IgD-negative memory B cell (primary cell): ENCODE results near the gene DBF4B. TPM values are rescaled to one million over a fixed set of nuclear protein-coding genes. Genes with fewer than 3 reads are reported as not detected.
A peak's percentile ranks its signal among the peaks of the same experiment; 100 is the strongest.
"Not testable (repeated sequence)": the region's sequence is repeated elsewhere in the genome, so short reads cannot be mapped to it uniquely, and the experiment has no call there.

Source experiments
- H3K27ac Mint-ChIP-seq, 3 donors: one replicate each; pipeline ENCODE4 v1.8.0; 2020 to 2022; ENCODE audit warnings: mild to moderate bottlenecking in 3 of 3, mixed read lengths in 3 of 3, moderate library complexity in 1 of 3
- H3K27me3 Mint-ChIP-seq: one replicate; pipeline ENCODE4 v1.8.0; 2021; ENCODE audit warnings: mixed read lengths
- H3K36me3 Mint-ChIP-seq: one replicate; pipeline ENCODE4 v1.8.0; 2020; ENCODE audit warnings: mild to moderate bottlenecking, mixed read lengths
- H3K4me1 Mint-ChIP-seq, 3 donors: one replicate each; pipeline ENCODE4 v1.8.0; 2020 to 2022; ENCODE audit warnings: mixed read lengths in 3 of 3, mild to moderate bottlenecking in 1 of 3
- H3K4me3 Mint-ChIP-seq, 4 donors: one replicate each; pipeline ENCODE4 v1.8.0; 2020 to 2022; ENCODE audit warnings: mild to moderate bottlenecking in 4 of 4, mixed read lengths in 4 of 4, moderate library complexity in 3 of 4
- H3K9me3 Mint-ChIP-seq, 3 donors: one replicate each; pipeline ENCODE4 v1.8.0; 2020 to 2021; ENCODE audit warnings: mixed read lengths in 3 of 3, mild to moderate bottlenecking in 1 of 3
- polyA plus RNA-seq: library from polyadenylated mRNA; unstranded; fragments of 300-500 nt; fragmentation: Illumina TruSeq; gene quantifications from one replicate; pipeline ENCODE4 v1.2.3, GENCODE V29; 2021

Gene DBF4B
- polyA plus RNA-seq, 1 donor from 2014 or later: 1.1 TPM

DNA sequence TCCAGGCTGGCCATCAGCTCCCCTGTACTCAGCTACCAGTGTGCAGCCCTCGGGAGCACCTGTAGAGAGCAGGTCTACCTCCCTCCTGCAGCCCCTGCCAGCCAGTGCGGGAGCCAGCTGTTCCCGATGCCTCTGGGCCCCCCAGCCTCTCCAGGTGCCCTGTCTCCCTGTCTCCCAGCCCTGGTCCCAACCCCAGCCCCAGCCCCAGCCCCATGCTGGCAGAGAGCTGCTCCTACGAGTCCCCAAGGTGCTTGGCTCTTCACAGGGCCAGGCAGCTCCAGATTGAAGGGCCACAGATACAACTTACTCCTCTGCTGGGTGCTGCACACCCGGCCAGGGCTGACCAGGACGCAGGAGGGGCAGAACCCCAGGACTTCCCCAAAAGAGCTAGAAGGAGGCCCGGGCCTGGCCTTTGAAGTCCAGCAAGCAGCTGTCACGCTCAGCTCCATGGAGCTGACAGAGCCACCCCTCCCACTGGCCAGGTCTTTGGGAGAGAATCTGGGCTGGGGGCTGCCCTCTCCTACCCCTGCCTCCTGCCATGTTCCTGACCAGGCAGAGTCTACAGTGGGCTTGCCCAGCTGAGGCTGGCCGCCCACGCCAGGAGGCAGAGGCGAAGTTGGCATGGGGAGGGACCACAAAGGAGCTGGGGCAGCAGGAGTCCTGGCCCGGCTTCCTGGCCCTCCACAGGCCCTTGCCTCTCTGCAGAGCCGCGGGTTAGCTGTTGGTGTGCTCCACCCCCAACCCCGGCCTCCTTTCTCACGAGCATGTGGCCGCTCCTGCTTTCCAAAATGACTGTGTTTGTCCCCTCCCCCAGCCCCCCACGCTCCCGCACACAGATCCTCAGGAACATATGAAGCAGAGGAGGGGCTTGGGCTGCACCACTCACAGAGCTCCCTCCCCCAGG lies 40.9 kb downstream of the DBF4B start:
- no peaks in the 10 kb centered on the region for H3K27me3 Mint-ChIP-seq
- H3K4me1 Mint-ChIP-seq: no peaks in the 10 kb centered on the region
- H3K27ac Mint-ChIP-seq: no peak overlapping the region
- H3K9me3 Mint-ChIP-seq: no peaks in the 10 kb centered on the region
- H3K4me3 Mint-ChIP-seq: no peak overlapping the region
- H3K36me3 Mint-ChIP-seq: peaks cover 4% of the 10 kb centered on the region

DNA sequence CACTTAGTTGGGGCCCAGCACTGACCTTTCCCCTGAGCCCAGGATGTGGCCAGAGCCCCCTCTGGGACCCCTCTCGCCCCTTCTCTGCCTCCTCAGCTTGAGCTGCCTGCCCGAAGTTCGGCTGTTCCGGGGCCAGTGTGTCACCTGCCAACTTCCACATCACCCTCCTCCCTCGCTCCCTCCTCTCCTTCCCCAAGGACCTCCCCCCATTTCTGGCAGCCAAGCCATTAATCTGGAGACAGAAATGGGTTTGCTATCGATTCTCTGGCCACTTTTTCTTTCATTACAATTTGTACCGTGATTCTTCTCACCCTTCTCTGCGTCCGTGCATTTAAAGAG lies 41.5 kb downstream of the DBF4B start:
- no peak overlapping the region for H3K27ac Mint-ChIP-seq
- no peaks in the 10 kb centered on the region for H3K27me3 Mint-ChIP-seq
- no peaks in the 10 kb centered on the region for H3K4me1 Mint-ChIP-seq
- H3K9me3 Mint-ChIP-seq: no peaks in the 10 kb centered on the region
- peaks cover 2% of the 10 kb centered on the region for H3K36me3 Mint-ChIP-seq
- H3K4me3 Mint-ChIP-seq: no peak overlapping the region

GRCh38 chr17:44751331-44751730 lies 42.9 kb downstream of the DBF4B start:
- H3K9me3 Mint-ChIP-seq: no peaks in the 10 kb centered on the region
- no peak overlapping the region for H3K27ac Mint-ChIP-seq
- H3K4me3 Mint-ChIP-seq: no peak overlapping the region
- H3K4me1 Mint-ChIP-seq: no peaks in the 10 kb centered on the region
- H3K36me3 Mint-ChIP-seq: peaks cover 2% of the 10 kb centered on the region
- no peaks in the 10 kb centered on the region for H3K27me3 Mint-ChIP-seq

DNA sequence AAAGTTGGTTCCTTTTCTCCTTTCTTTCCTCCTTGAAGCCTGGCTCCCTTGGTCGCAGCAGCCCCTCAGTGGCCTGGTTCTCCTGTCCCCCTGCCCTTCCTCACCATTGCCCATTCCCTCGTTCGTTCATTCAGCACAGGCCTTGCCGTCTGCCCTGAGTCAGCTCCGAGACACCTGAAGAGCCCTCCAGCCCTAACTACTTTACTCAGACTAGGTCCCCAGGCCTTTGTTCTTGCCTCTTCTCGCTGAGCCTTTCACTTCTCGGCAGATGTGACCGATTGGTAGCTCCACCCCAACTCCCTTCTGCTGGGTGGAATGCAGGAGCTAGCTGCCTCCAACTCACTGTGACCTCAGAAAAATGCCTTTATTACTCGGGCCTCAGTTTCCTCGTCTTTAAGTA lies 43.3 kb downstream of the DBF4B start:
- Mint-ChIP-seq H3K4me1 (no peaks in the 10 kb centered on the region), H3K27me3 (no peaks in the 10 kb centered on the region), H3K9me3 (no peaks in the 10 kb centered on the region), H3K4me3 (no peak overlapping the region), H3K36me3 (peaks cover 2% of the 10 kb centered on the region), H3K27ac (no peak overlapping the region)

- peaks cover 0 to under 1% (median 0%) of the 10 kb centered on the region in 3 donors for H3K4me1 Mint-ChIP-seq
- H3K27ac Mint-ChIP-seq: no peak overlapping the region
- H3K9me3 Mint-ChIP-seq: no peaks in the 10 kb centered on the region
- peaks cover 2% of the 10 kb centered on the region for H3K36me3 Mint-ChIP-seq
- H3K4me3 Mint-ChIP-seq: no peak overlapping the region
- H3K27me3 Mint-ChIP-seq: peaks cover 9% of the 10 kb centered on the region
These were observed 44.7 kb downstream of the DBF4B start for GRCh38 chr17:44752953-44753861.

GRCh38 chr17:44754276-44754675 lies 45.8 kb downstream of the DBF4B start:
- no peak overlapping the region for H3K27ac Mint-ChIP-seq
- H3K4me3 Mint-ChIP-seq: no peak overlapping the region

DNA sequence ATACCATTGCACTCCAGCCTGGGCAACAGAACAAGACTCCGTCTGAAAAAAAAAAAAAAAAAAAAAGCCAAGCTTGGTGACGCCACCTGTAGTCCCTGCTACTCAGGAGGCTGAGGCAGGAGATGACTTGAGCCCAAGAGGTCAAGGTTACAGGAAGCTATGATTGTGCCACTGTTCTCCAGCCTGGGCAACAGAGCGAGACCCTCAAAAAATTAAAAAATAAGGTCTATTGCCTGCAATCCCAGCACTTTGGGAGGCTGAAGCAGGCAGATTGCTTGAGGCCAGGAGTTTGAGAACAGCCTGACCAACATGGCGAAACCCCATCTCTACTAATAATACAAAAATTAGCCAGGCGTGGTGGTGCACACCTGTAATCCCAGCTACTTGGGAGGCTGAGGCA lies 46.7 kb downstream of the DBF4B start:
- not testable (repeated sequence) for H3K4me1 Mint-ChIP-seq, H3K36me3 Mint-ChIP-seq, H3K27ac Mint-ChIP-seq, H3K4me3 Mint-ChIP-seq, H3K9me3 Mint-ChIP-seq
- H3K27me3 Mint-ChIP-seq: peaks cover 11% of the 10 kb centered on the region

More at GRCh38 chr17:44754276-44754675, 45.8 kb downstream of the DBF4B start:
- peaks cover 2% of the 10 kb centered on the region for H3K36me3 Mint-ChIP-seq
- peaks cover 0 to 2% (median 0%) of the 10 kb centered on the region in 3 donors for H3K4me1 Mint-ChIP-seq
- H3K27me3 Mint-ChIP-seq: peaks cover 11% of the 10 kb centered on the region
- H3K9me3 Mint-ChIP-seq: no peaks in the 10 kb centered on the region

GRCh38 chr17:44757045-44757917 lies 48.8 kb downstream of the DBF4B start:
- Mint-ChIP-seq H3K36me3 (no peaks in the 10 kb centered on the region), H3K4me1 (peaks cover 0 to 2% (median 0%) of the 10 kb centered on the region in 3 donors), H3K9me3 (no peaks in the 10 kb centered on the region), H3K27me3 (peaks cover 11% of the 10 kb centered on the region), H3K27ac (no peak overlapping the region), H3K4me3 (peak overlapping the region in 3 of 4 donors; percentile 17 to 45 (median 45))

- peaks cover 11% of the 10 kb centered on the region for H3K27me3 Mint-ChIP-seq
- peak overlapping the region; percentile 45 to 83 (median 60) for H3K4me3 Mint-ChIP-seq
- H3K4me1 Mint-ChIP-seq: peaks cover 0 to 2% (median 0%) of the 10 kb centered on the region in 3 donors
- no peaks in the 10 kb centered on the region for H3K9me3 Mint-ChIP-seq
- no peaks in the 10 kb centered on the region for H3K36me3 Mint-ChIP-seq
- H3K27ac Mint-ChIP-seq: peak overlapping the region in 1 of 3 donors; percentile 74
These were observed 49.5 kb downstream of the DBF4B start for GRCh38 chr17:44757918-44758413.

GRCh38 chr17:44758414-44759085 lies 50.1 kb downstream of the DBF4B start, which contains the start of gene ADAM11:
Gene ADAM11 (plus strand): TSS chr17:44758988. CDS start chr17:44759200, 212 bp downstream.
- Mint-ChIP-seq H3K4me3 (peak within 1 kb of the TSS; percentile 45 to 83 (median 60)), H3K4me1 (peaks cover 0 to 2% (median 0%) of the 10 kb centered on the region in 3 donors)

DNA sequence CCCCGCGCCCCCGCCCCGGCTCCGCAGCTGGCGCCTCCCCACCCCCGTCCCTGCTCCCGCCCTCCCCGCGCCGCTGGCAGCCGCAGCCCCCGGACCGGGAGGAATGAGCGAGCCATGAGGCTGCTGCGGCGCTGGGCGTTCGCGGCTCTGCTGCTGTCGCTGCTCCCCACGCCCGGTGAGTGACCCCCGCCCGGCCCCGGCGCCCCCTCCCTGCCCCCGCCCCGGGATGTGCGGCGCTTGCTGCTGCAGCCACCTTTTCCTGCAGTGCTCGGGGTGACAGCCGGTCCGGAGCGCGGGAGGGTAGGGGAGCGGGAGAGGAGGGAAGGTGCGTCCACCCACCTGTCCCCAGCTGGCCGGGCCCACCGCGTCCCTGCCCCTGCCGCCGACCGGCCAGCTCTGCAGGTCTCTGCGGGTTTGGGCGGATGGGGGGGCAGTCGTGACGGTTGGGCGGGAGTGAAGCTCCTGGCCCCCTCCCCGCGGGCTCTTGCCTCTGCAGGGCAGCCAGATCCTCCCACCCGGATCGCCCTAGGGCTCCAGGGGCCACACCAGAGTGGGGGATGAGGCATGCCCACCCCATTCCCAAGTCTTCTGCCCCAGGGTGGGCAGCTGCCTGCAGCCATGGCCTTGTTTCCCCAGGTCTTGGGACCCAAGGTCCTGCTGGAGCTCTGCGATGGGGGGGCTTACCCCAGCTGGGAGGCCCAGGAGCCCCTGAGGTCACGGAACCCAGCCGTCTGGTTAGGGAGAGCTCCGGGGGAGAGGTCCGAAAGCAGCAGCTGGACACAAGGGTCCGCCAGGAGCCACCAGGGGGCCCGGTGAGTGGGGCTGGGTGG lies 50.8 kb downstream of the DBF4B start:
- Mint-ChIP-seq H3K4me3 (no peak overlapping the region), H3K27me3 (peaks cover 12% of the 10 kb centered on the region), H3K9me3 (no peaks in the 10 kb centered on the region), H3K4me1 (peaks cover 0 to 2% (median 0%) of the 10 kb centered on the region in 3 donors), H3K27ac (no peak overlapping the region), H3K36me3 (no peaks in the 10 kb centered on the region)

More at GRCh38 chr17:44758414-44759085, 50.1 kb downstream of the DBF4B start, which contains the start of gene ADAM11:
- Mint-ChIP-seq H3K9me3 (no peaks in the 10 kb centered on the region), H3K27ac (peak within 1 kb of the TSS in 1 of 3 donors; percentile 74), H3K36me3 (no peaks in the 10 kb centered on the region), H3K27me3 (peaks cover 11% of the 10 kb centered on the region)

GRCh38 chr17:44759916-44760243 lies 51.4 kb downstream of the DBF4B start:
- Mint-ChIP-seq H3K9me3 (no peaks in the 10 kb centered on the region), H3K4me1 (peaks cover 0 to 2% (median 0%) of the 10 kb centered on the region in 3 donors), H3K27ac (no peak overlapping the region), H3K36me3 (no peaks in the 10 kb centered on the region), H3K4me3 (peak overlapping the region in 3 of 4 donors; percentile 60 to 76 (median 72)), H3K27me3 (peaks cover 16% of the 10 kb centered on the region)
